BE2C (cell line): ENCODE data around the gene OLIG2.

Experiments used
- DNase-seq: peaks from one replicate; pipeline ENCODE4 v3.0.0-alpha.2; 2020
- H3K27me3 ChIP-seq: fragments of 250-450 bp; sonication (Bioruptor Pico); 2 replicates; pipeline ENCODE4 v1.5.1; 2020; ENCODE audit warnings: mild to moderate bottlenecking
- H3K36me3 ChIP-seq: fragments of 250-450 bp; sonication (Bioruptor Pico); 2 replicates; pipeline ENCODE4 v1.5.1; 2020; ENCODE audit warnings: mild to moderate bottlenecking
- H3K4me1 ChIP-seq: fragments of 250-450 bp; sonication (Bioruptor Pico); 2 replicates; pipeline ENCODE4 v1.5.1; 2020
- H3K4me3 ChIP-seq: 2 replicates; pipeline ENCODE4 v1.5.1; 2011; ENCODE audit warnings: low read depth, low read length
- H3K9me3 ChIP-seq: fragments of 250-450 bp; sonication (Bioruptor Pico); 2 replicates; pipeline ENCODE4 v1.5.1; 2020
- CTCF ChIP-seq: IDR thresholded peaks from 2 replicates; pipeline ENCODE4 v1.5.1; 2012; ENCODE audit warnings: mild to moderate bottlenecking, low read depth, low read length

Gene OLIG2

GRCh38 chr21:33028287-33028670, 2.5 kb downstream of the OLIG2 start:
- no peak for TF ChIP-seq CTCF
- no peak for DNase-seq
- H3K4me3 ChIP-seq: no peak overlapping the region
- no peaks in the 10 kb centered on the region for H3K4me1 ChIP-seq
- H3K27me3 ChIP-seq: peaks cover 100% of the 10 kb centered on the region
- H3K36me3 ChIP-seq: no peaks in the 10 kb centered on the region
- no peaks in the 10 kb centered on the region for H3K9me3 ChIP-seq

- H3K4me3 ChIP-seq: no peak overlapping the region
- H3K36me3 ChIP-seq: no peaks in the 10 kb centered on the region
- H3K9me3 ChIP-seq: no peaks in the 10 kb centered on the region
- peaks cover 100% of the 10 kb centered on the region for H3K27me3 ChIP-seq
- no peak for DNase-seq
- TF ChIP-seq CTCF: no peak
- H3K4me1 ChIP-seq: no peaks in the 10 kb centered on the region
These were observed 3.1 kb downstream of the OLIG2 start for GRCh38 chr21:33028773-33029384.

GRCh38 chr21:33029385-33029921, 3.7 kb downstream of the OLIG2 start:
- peaks cover 100% of the 10 kb centered on the region for H3K27me3 ChIP-seq
- no peak for TF ChIP-seq CTCF
- no peaks in the 10 kb centered on the region for H3K36me3 ChIP-seq
- H3K4me3 ChIP-seq: no peak overlapping the region
- DNase-seq: no peak
- H3K4me1 ChIP-seq: no peaks in the 10 kb centered on the region
- H3K9me3 ChIP-seq: no peaks in the 10 kb centered on the region

GRCh38 chr21:33029975-33030461, 4.3 kb downstream of the OLIG2 start:
- Histone ChIP-seq H3K4me3 (no peak overlapping the region), H3K27me3 (peaks cover 100% of the 10 kb centered on the region), H3K9me3 (no peaks in the 10 kb centered on the region), H3K4me1 (no peaks in the 10 kb centered on the region), H3K36me3 (no peaks in the 10 kb centered on the region)
- TF ChIP-seq CTCF: no peak
- DNase-seq: no peak

- Histone ChIP-seq H3K36me3 (no peaks in the 10 kb centered on the region), H3K4me3 (no peak overlapping the region), H3K4me1 (no peaks in the 10 kb centered on the region), H3K9me3 (no peaks in the 10 kb centered on the region), H3K27me3 (peaks cover 100% of the 10 kb centered on the region)
- TF ChIP-seq CTCF: no peak
- no peak for DNase-seq
These were observed 4.9 kb downstream of the OLIG2 start for GRCh38 chr21:33030633-33031032.

GRCh38 chr21:33031152-33031911, 5.6 kb downstream of the OLIG2 start:
- Histone ChIP-seq H3K36me3 (no peaks in the 10 kb centered on the region), H3K27me3 (peaks cover 96% of the 10 kb centered on the region), H3K4me3 (no peak overlapping the region), H3K9me3 (no peaks in the 10 kb centered on the region), H3K4me1 (no peaks in the 10 kb centered on the region)
- no peak for TF ChIP-seq CTCF
- no peak for DNase-seq
